Glutamatergic neuron (in vitro differentiated cells): ENCODE measurements around the gene HSD17B3. TPM values are rescaled to one million over a fixed set of nuclear protein-coding genes. Genes with fewer than 3 reads are reported as not detected.

Experiments used
- DNase-seq: peaks from one replicate; pipeline ENCODE4 v3.0.0; 2022
- H3K27ac Mint-ChIP-seq: one replicate; pipeline ENCODE4 v1.8.0; 2020; ENCODE audit warnings: mild to moderate bottlenecking, mixed read lengths, inconsistent platforms; ENCODE audit not compliant: unreplicated experiment
- H3K27me3 Mint-ChIP-seq: one replicate; pipeline ENCODE4 v1.8.0; 2020; ENCODE audit warnings: mild to moderate bottlenecking, moderate library complexity, mixed read lengths, inconsistent platforms; ENCODE audit not compliant: unreplicated experiment
- H3K36me3 Mint-ChIP-seq: one replicate; pipeline ENCODE4 v1.8.0; 2020; ENCODE audit warnings: mild to moderate bottlenecking, mixed read lengths, inconsistent platforms; ENCODE audit not compliant: unreplicated experiment
- H3K4me1 Mint-ChIP-seq: one replicate; pipeline ENCODE4 v1.8.0; 2020; ENCODE audit warnings: mild to moderate bottlenecking, low read depth, mixed read lengths, inconsistent platforms; ENCODE audit not compliant: unreplicated experiment
- H3K4me3 Mint-ChIP-seq: one replicate; pipeline ENCODE4 v1.8.0; 2020; ENCODE audit warnings: mild to moderate bottlenecking, mixed read lengths, inconsistent platforms; ENCODE audit not compliant: unreplicated experiment
- H3K9me3 Mint-ChIP-seq: one replicate; pipeline ENCODE4 v1.8.0; 2020; ENCODE audit warnings: mild to moderate bottlenecking, moderate library complexity, mixed read lengths, inconsistent platforms; ENCODE audit not compliant: unreplicated experiment
- total RNA-seq: library from RNA; stranded (reverse); fragmentation: NEBNext Ultra II Directional; extraction: Animal tissue kit (Norgen Biotek cat#: 25700); gene quantifications from one replicate; pipeline ENCODE4 v1.2.1, GENCODE V29; 2021; ENCODE audit not compliant: unreplicated experiment
- TF ChIP-seq, protein P1 (sequence below): fragments of 200-600 bp; sonication (generic); IDR thresholded peaks from one replicate; pipeline ENCODE4 v1.5.0; 2021; ENCODE audit not compliant: partially characterized antibody, unreplicated experiment

The HSD17B3 gene
- total RNA-seq, 1 donor from 2014 or later = 2.2 TPM

DNA sequence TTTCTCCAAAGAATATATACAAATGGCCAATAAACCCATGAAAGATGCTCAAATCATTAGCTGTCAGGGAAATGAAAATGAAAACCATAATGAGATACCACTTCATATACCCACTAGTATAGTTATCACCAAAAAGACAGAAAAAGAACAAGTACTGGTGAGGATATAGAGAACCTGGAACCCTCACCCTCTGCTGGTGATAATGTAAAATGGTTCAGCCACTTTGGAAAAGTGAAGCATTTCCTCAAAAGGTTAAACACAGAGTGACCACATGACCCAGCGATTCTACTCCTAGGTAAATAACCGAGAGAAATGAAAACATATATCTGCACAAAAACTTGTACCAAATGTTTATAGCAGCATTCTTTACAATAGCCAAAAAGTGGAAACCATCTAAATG is 72.0 kb downstream of the HSD17B3 start:
- Mint-ChIP-seq H3K27me3 (no peaks in the 10 kb centered on the region), H3K4me1 (no peaks in the 10 kb centered on the region), H3K4me3 (no peak overlapping the region), H3K27ac (no peak overlapping the region), H3K36me3 (peaks cover 6% of the 10 kb centered on the region), H3K9me3 (peaks cover 3% of the 10 kb centered on the region)
- no peak for DNase-seq
- TF ChIP-seq, protein P1, sequence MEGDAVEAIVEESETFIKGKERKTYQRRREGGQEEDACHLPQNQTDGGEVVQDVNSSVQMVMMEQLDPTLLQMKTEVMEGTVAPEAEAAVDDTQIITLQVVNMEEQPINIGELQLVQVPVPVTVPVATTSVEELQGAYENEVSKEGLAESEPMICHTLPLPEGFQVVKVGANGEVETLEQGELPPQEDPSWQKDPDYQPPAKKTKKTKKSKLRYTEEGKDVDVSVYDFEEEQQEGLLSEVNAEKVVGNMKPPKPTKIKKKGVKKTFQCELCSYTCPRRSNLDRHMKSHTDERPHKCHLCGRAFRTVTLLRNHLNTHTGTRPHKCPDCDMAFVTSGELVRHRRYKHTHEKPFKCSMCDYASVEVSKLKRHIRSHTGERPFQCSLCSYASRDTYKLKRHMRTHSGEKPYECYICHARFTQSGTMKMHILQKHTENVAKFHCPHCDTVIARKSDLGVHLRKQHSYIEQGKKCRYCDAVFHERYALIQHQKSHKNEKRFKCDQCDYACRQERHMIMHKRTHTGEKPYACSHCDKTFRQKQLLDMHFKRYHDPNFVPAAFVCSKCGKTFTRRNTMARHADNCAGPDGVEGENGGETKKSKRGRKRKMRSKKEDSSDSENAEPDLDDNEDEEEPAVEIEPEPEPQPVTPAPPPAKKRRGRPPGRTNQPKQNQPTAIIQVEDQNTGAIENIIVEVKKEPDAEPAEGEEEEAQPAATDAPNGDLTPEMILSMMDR = no peak

DNA sequence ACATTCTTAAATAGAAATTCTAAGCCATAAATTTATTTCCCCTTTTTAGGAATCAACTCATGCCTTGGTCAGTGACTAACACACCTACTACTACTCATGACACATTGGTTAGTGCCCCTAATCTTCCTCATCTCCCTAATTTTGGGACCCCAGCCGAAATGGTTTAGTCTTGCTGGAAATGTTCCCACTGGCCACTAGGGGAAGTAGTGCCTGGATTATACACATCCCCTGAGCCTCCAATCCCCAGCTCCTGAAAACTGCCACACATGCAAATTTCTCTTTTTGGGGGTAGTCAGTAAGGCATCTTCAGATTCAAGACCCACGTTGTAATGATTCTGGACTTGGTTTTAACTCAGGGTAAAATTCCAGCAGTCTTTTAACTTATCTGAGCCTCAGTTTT is 79.8 kb downstream of the HSD17B3 start:
- TF ChIP-seq, protein P1 = peak; percentile 66

DNA sequence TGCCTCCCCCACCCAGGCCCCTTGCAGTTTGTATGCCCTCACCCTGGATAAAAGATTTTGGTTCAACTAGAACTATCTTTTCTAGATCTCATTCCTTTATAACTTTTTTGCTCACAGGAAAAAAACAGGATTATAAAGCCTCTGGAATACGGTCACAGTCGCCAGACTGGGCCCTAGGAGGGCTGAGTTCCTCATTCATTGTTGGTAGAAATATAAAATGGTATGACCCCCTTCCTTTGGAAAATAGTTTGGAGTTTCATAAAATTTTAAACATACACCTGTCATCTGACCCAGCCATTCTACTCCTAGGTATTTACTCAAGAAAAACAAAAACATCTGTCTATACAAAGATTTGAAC is 82.1 kb downstream of the HSD17B3 start:
- TF ChIP-seq, protein P1 = no peak
- peaks cover 10% of the 10 kb centered on the region for H3K36me3 Mint-ChIP-seq
- no peak for DNase-seq
- peak overlapping the region; percentile 5 for H3K4me3 Mint-ChIP-seq
- H3K4me1 Mint-ChIP-seq = peaks cover 16% of the 10 kb centered on the region
- H3K27ac Mint-ChIP-seq = no peak overlapping the region
- peaks cover 13% of the 10 kb centered on the region for H3K9me3 Mint-ChIP-seq
- H3K27me3 Mint-ChIP-seq = peaks cover 4% of the 10 kb centered on the region

More for the DNA sequence above, 79.8 kb downstream of the HSD17B3 start:
- DNase-seq = no peak
- H3K4me1 Mint-ChIP-seq = peaks cover 8% of the 10 kb centered on the region
- H3K27ac Mint-ChIP-seq = no peak overlapping the region
- peaks cover 17% of the 10 kb centered on the region for H3K9me3 Mint-ChIP-seq
- H3K4me3 Mint-ChIP-seq = no peak overlapping the region
- peaks cover 2% of the 10 kb centered on the region for H3K27me3 Mint-ChIP-seq
- peaks cover 10% of the 10 kb centered on the region for H3K36me3 Mint-ChIP-seq

DNA sequence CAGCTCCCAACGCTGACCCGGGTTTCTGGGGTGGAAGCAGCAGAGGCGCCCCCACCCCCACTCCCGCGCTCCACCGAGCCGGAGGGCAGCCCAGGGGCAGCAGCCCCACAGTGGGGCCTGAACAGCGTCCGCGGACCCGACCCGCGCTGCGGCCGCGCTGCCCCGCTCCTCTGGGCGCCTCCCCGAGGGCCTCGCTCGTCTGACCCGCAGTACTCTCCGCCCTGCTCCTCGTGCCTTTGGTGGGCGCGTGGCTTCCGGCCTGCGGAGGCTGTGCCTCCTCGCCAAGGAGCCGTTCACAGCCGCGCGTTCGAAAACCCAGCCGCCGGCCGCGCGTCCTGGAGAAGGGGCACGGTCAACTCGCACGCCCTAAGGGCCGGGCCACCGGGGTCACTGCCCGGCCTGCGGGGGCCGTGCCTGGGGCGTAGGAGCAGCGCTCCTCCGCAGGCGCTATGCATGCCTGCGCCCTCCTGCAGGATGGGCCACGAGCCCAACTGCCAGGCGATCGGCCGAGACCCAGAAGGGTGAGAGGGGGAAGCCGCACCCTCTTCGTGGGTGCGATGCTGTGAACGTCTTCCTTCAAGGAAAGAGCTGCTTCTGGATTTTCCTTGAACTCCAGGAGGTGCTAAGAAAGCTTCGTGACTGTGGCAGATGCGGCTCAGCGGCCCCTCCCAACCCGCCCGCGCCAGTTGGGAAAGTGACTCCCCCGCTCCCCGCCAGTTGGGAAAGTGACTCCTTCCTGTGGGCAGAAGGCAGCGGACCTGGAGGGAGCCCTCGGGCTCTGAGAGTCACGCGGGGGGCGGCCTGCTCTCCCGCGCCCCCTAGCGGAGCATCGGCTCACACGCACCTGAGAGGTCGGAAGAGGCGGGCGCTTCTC is 82.7 kb downstream of the HSD17B3 start:
- TF ChIP-seq, protein P1 = peak; percentile 91
- DNase-seq = peak; percentile 64
- no peak overlapping the region for H3K4me3 Mint-ChIP-seq
- H3K9me3 Mint-ChIP-seq = peaks cover 12% of the 10 kb centered on the region
- H3K27ac Mint-ChIP-seq = no peak overlapping the region
- peaks cover 16% of the 10 kb centered on the region for H3K4me1 Mint-ChIP-seq
- peaks cover 6% of the 10 kb centered on the region for H3K27me3 Mint-ChIP-seq
- peaks cover 10% of the 10 kb centered on the region for H3K36me3 Mint-ChIP-seq
